ENCODE results near the gene THPO.

Gene THPO

GRCh38 chr3:184391266-184391665, 13.3 kb upstream of the THPO start:
- no peak for TF ChIP-seq CTCF (IDR thresholded peaks at IDR 0.05; ENCODE audit: insufficient read depth, low read depth, low read length, missing control alignments)
- no peak for DNase-seq (ENCODE audit: low read depth)
- no peak overlapping the region for H3K4me3 ChIP-seq (ENCODE audit: low read depth, low read length)

GRCh38 chr3:184389935-184390528, 12.0 kb upstream of the THPO start:
- H3K4me3 ChIP-seq (ENCODE audit: low read depth, low read length): no peak overlapping the region
- no peak for DNase-seq (ENCODE audit: low read depth)
- no peak for TF ChIP-seq CTCF (IDR thresholded peaks at IDR 0.05; ENCODE audit: insufficient read depth, low read depth, low read length, missing control alignments)

- TF ChIP-seq CTCF (IDR thresholded peaks at IDR 0.05; ENCODE audit: insufficient read depth, low read depth, low read length, missing control alignments): no peak
Measured at GRCh38 chr3:184389384-184389783, 11.4 kb upstream of the THPO start.

GRCh38 chr3:184388936-184389230, 10.9 kb upstream of the THPO start:
- no peak for DNase-seq (ENCODE audit: low read depth)
- TF ChIP-seq CTCF (IDR thresholded peaks at IDR 0.05; ENCODE audit: insufficient read depth, low read depth, low read length, missing control alignments): no peak

More at GRCh38 chr3:184389384-184389783, 11.4 kb upstream of the THPO start:
- no peak for DNase-seq (ENCODE audit: low read depth)
- H3K4me3 ChIP-seq (ENCODE audit: low read depth, low read length): no peak overlapping the region

GRCh38 chr3:184388164-184388935, 10.3 kb upstream of the THPO start:
- no peak for DNase-seq (ENCODE audit: low read depth)
- TF ChIP-seq CTCF (IDR thresholded peaks at IDR 0.05; ENCODE audit: insufficient read depth, low read depth, low read length, missing control alignments): no peak
- no peak overlapping the region for H3K4me3 ChIP-seq (ENCODE audit: low read depth, low read length)

More at GRCh38 chr3:184388936-184389230, 10.9 kb upstream of the THPO start:
- H3K4me3 ChIP-seq (ENCODE audit: low read depth, low read length): no peak overlapping the region

- no peak overlapping the region for H3K4me3 ChIP-seq (ENCODE audit: low read depth, low read length)
- TF ChIP-seq CTCF (IDR thresholded peaks at IDR 0.05; ENCODE audit: insufficient read depth, low read depth, low read length, missing control alignments): no peak
- DNase-seq (ENCODE audit: low read depth): no peak
Measured at GRCh38 chr3:184387174-184387714, 9.2 kb upstream of the THPO start.
